ENCODE measurements around the gene IL1RAPL2.
"Not testable (repeated sequence)": the region's sequence is repeated elsewhere in the genome, so short reads cannot be mapped to it uniquely, and the experiment has no call there.

IL1RAPL2 gene

GRCh38 chrX:105050921-105051320 is 484.9 kb downstream of the IL1RAPL2 start:
- DNase-seq: no peak

DNA sequence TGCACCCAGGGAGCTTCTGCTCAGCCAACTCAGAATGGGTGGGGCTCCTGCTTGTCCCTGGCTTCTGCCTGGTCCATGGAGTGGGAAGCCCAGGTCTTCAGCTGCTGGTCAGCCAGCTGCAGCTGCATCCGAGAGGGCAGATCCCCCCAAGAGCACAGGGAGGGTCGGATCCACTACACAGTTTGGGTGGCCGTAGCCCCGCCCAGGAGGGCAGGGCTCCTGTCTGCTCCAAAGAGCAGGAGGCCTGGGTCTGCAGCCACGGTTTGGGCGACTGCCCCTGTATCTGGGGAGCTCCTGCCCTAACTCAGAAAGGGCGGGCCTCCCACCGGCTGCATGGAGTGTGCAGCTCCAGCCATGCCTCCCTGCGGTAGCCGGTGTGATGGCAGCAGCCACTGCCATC is 485.4 kb downstream of the IL1RAPL2 start:
- no peak for DNase-seq

- DNase-seq: no peak
These were observed 486.9 kb downstream of the IL1RAPL2 start for GRCh38 chrX:105052926-105053325.

GRCh38 chrX:105063743-105064142 is 497.7 kb downstream of the IL1RAPL2 start:
- no peak for DNase-seq

DNA sequence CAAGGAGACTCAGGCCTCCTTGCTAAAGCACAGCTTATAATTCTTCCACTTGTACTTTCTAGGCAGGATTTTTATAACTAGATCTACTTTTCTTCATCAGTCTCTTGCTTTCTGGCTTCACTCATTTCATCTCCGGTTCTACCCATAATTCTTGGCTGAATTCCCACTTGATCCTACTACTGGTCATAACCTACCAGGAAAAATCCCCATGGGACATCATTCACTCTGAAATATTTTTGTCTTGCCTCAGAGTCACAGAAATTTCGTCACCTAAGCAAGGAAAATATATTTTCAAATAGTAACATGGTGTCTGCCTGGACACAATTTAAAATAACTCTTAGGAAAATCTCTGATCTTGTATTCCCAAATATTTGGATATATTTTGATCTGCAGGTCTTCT is 532.2 kb downstream of the IL1RAPL2 start:
- DNase-seq: no peak

- no peak for DNase-seq
These were observed 532.8 kb downstream of the IL1RAPL2 start for GRCh38 chrX:105098812-105099211.

GRCh38 chrX:105101378-105101777 is 535.4 kb downstream of the IL1RAPL2 start:
- no peak for DNase-seq

DNA sequence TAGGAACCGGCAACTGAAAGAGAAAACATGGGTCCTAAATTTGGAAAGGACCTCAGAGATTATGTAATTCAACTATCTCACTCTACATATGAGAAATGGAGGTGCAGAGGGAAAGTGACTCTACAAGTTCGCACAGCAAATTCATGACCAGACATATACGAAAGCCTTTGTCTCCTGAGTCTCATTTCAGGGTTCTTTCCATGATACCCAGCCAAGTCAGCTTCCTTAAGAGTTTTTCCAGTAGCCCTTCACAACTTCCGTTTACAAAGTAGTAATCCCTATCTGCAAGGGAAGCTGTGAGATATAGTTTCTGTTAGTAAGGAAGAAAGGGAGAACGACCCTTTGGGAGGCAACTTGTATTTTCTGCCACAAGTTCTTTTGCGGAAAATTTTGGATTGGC is 543.9 kb downstream of the IL1RAPL2 start:
- no peak for DNase-seq

GRCh38 chrX:105114554-105115130 is 548.6 kb downstream of the IL1RAPL2 start:
- DNase-seq: no peak

DNA sequence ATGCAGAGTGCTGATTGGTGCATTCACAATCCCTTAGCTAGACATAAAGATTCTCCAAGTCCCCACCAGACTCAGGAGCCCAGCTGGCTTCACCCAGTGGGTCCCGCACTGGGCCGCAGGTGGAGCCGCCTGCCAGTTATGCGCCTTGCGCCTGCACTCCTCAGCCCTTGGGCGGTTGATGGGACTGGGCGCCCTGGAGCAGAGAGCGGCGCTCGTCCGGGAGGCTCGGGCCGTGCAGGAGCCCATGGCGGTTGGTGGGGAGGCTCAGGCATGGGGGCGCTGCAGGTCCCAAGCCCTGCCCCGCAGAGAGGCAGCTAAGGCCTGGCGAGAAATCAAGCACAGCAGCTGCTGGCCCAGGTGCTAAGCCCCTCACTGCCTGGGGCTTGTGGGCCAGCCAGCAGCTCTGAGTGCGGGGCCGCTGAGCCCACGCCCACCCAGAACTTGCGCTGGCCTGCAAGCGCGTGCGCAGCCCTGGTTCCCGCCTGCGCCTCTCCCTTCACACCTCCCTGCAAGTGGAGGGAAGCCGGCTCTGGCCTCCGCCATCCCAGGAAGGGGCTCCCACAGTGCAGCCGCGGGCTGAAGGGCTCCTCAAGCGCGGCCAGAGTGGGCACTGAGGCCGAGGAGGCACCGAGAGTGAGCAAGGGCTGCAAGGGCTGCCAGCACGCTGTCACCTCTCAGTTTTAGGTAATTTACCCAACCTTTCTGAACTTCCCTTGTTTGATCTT is 549.8 kb downstream of the IL1RAPL2 start:
- not testable (repeated sequence) for DNase-seq

DNA sequence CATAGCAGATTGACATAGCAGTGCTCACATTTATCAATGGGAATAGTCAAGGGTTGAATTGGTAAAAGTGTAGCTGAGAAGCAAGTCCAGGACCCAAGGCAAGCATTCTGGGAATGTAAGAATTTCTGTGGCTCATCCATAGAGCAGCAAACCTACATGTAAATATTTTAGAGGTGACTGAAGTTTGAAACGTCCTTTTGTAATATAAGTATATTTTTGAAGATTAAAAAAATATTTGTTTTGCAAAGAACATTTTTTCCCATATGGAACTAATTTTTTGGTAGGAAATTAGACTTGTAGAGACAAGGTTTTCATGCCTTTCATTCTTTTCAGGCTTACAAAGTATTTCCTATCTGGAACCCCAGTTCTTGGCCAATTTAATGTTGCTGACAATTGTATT is 550.5 kb downstream of the IL1RAPL2 start:
- DNase-seq: no peak

GRCh38 chrX:105117621-105118020 is 551.6 kb downstream of the IL1RAPL2 start:
- no peak for DNase-seq

DNA sequence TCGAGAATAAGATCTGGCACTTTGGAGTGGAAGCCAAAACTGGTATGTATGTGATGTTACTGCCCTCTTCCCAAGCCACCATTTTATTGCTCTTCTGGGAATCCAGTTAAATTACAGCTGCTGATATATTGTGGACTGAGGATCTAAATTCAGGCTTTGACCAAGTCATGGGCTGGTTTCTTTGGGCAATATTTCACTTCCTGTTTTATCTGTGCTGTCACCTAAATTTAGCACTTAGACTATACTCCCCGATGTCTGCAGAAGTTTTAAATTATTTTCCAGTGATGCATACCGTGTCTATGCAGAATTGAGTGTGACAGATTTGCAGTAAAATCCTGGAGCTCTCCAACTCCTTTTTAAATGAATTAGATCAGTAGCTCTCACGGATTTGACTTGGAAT is 554.5 kb downstream of the IL1RAPL2 start:
- no peak for DNase-seq

DNA sequence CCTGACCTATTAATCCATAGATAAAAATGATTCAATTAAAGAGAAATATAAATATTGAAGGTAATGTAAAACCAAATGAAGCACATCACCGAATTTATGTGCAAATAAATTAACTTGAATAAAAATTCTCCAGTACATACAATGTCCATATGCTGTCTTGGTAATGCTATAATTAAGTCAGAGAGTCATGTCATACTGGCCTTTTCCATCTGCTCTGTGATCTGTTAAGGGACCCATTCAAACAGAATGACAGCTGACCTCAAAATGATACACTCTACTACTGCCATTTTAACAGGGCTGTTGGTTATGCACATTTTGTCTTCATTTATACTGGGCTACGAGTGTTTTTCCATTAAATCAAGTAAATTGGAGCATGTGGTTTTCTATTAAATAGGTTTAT is 555.2 kb downstream of the IL1RAPL2 start:
- no peak for DNase-seq

- DNase-seq: no peak
These were observed 560.2 kb downstream of the IL1RAPL2 start for GRCh38 chrX:105126201-105126600.

- no peak for DNase-seq
These were observed 568.3 kb downstream of the IL1RAPL2 start for GRCh38 chrX:105134273-105134672.

DNA sequence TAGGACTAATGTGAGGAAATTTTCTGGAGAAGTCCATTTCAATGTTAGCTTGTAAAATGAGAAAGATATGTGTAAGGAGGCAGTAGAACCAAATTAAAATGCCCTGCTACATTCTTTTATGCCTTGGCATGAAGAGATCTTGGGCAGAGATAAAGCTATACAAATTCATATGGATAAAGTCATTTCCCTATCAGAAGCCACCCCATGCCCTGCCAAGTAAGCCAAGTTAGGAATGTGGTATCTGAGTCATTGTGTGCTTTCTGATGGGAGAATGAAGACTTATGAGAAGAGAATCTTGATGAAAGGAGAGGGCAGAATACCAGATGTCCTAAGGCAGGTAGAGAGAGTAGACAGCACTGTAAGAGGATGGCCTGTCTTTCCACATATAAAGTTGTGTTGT is 570.8 kb downstream of the IL1RAPL2 start:
- DNase-seq: no peak

GRCh38 chrX:105150036-105150435 is 584.0 kb downstream of the IL1RAPL2 start:
- no peak for DNase-seq

DNA sequence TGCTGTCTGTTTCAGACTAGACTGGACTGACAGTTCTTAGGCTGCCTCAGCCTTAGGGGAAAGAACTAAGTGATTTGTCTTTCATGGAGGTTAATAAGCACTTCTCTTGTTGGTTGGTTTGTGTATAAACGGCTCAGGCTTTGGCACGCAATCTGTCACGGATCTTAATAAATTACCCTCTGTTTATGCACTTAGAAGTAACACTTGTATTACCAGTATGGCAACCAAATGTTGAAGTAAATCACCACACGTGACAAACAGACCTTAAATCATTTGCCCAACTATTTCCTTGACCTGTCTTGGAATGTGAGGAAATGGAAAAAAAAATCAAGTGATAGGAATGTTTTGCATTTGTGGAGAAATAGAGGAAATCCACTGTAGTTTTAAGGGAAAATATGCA is 584.6 kb downstream of the IL1RAPL2 start:
- DNase-seq: no peak

DNA sequence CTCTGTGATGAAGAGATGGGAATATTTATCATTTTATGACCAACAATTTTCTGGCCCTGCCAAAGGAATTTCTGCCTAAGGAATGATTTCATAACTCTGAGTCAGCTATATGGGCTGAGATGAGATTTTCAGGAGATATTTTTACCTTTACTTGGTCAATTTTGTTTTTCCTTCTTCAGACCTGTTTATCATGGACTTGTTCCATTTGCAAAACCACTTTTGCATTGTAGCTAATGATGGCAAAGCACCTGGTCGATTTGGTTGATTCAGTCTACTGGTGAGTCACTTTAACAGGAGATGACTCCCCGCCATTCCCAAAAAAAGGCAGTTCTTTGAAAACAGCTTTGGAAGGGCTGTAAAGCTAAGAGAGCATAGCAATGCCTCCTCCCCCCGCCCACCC is 601.2 kb downstream of the IL1RAPL2 start:
- DNase-seq: no peak

GRCh38 chrX:105168577-105168976 is 602.6 kb downstream of the IL1RAPL2 start:
- no peak for DNase-seq

GRCh38 chrX:105173071-105173470 is 607.1 kb downstream of the IL1RAPL2 start:
- no peak for DNase-seq

DNA sequence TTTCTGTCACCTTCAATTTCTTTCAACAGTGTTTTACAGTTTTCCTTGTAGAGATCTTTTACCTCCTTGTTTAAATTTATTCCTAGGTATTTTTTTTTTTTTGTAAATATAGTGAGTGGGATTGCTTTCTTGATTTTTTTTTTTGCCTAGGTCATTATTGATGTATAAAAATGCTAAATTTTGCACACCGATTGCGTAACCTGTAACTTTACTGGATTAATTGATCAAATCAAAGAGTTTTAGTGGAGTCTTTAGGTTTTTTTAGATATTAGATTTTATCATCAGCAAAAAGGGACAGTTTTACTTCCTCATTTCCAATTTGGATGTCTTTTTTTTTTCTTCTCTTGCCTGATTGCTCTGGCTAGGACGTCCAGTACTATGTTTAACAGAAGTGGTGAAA is 613.6 kb downstream of the IL1RAPL2 start:
- no peak for DNase-seq

GRCh38 chrX:105189093-105189492 is 623.1 kb downstream of the IL1RAPL2 start:
- DNase-seq: no peak

DNA sequence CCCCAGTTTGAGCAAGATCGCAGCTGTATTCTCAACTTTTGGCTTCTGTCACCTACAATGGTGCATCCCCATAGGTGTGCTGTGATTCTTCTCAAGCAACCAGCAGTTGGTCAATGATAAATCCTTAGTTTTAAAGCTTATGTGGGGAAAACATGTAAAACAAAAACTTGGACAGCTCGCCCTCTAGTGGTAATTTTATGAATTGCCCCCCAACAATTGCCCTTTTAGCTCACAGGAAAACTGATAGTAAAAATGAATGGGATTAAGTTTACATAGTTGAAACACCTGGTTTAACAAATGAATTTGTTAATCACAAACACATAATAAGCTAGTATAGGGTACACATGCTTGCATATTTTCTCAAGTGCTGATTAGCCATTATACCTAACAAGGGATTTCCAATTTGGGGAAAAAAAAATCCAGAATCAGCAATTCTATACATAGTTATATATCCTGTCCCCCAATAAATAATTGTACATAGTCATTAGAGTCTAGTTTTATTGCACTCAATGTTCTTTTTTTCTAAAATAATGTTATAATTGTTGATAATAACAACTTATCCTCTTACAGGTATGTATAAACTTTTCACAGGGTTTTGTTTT is 624.4 kb downstream of the IL1RAPL2 start:
- no peak for DNase-seq
